HepG2 (cell line): ENCODE results near the gene PYURF. TPM values are rescaled to one million over a fixed set of nuclear protein-coding genes. Genes with fewer than 3 reads are reported as not detected.
A peak's percentile ranks its signal among the peaks of the same experiment; 100 is the strongest.

Experiments used
- ATM ChIP-seq: fragments of 450-650 bp; IDR thresholded peaks from 2 replicates; pipeline ENCODE4 v1.7.1; 2017; ENCODE audit warnings: mild to moderate bottlenecking, borderline replicate concordance
- ETV5 ChIP-seq: IDR thresholded peaks from 2 replicates; pipeline ENCODE4 v1.6.1; 2018; ENCODE audit warnings: missing biosample characterization, missing genetic modification reagents, inconsistent platforms, borderline replicate concordance
- FOXA3 ChIP-seq: IDR thresholded peaks from 2 replicates; pipeline ENCODE4 v1.6.1; 2016; ENCODE audit warnings: missing genetic modification reagents, missing compliant biosample characterization
- FOXJ3 ChIP-seq: sonication (generic); formaldehyde crosslinking; IDR thresholded peaks from 2 replicates; pipeline ENCODE4 v1.4.0; 2020; ENCODE audit warnings: missing genetic modification reagents, mild to moderate bottlenecking, borderline replicate concordance
- FOXK2 ChIP-seq: fragments of 450-650 bp; IDR thresholded peaks from 2 replicates; pipeline ENCODE4 v1.6.1; 2016
- IKZF4 ChIP-seq: sonication (generic); formaldehyde crosslinking; IDR thresholded peaks from 2 replicates; pipeline ENCODE4 v1.5.1; 2020; ENCODE audit warnings: borderline replicate concordance, mild to moderate bottlenecking, low read depth, missing genetic modification reagents; ENCODE audit errors: not compliant biosample characterization
- JDP2 ChIP-seq: sonication (generic); formaldehyde crosslinking; IDR thresholded peaks from 2 replicates; pipeline ENCODE4 v1.8.1; 2022; ENCODE audit warnings: missing genetic modification reagents, borderline replicate concordance
- MBD4 ChIP-seq: IDR thresholded peaks from 2 replicates; pipeline ENCODE4 v1.6.1; 2012; ENCODE audit warnings: low read length, inconsistent platforms, borderline replicate concordance
- MED1 ChIP-seq: sonication (generic); formaldehyde crosslinking; IDR thresholded peaks from 2 replicates; pipeline ENCODE4 v1.4.0; 2020; ENCODE audit warnings: missing genetic modification reagents
- MIER2 ChIP-seq: IDR thresholded peaks from 2 replicates; pipeline ENCODE4 v1.6.1; 2016; ENCODE audit warnings: missing biosample characterization, missing genetic modification reagents
- POGZ ChIP-seq: sonication (generic); formaldehyde crosslinking; IDR thresholded peaks from 2 replicates; pipeline ENCODE4 v1.4.0; 2020; ENCODE audit warnings: mild to moderate bottlenecking, missing genetic modification reagents
- SRSF1 ChIP-seq: fragments of 200-400 bp; formaldehyde crosslinking; optimal IDR thresholded peaks from 2 replicates; pipeline ENCODE3; 2017; ENCODE audit warnings: mild to moderate bottlenecking, low read depth, low read length, moderate library complexity
- XBP1 ChIP-seq: sonication (generic); formaldehyde crosslinking; IDR thresholded peaks from 2 replicates; pipeline ENCODE4 v1.5.0; 2020; ENCODE audit warnings: missing genetic modification reagents
- ZFP82 ChIP-seq: sonication (generic); formaldehyde crosslinking; IDR thresholded peaks from 2 replicates; pipeline ENCODE4 v1.5.1; 2020; ENCODE audit warnings: mild to moderate bottlenecking, missing genetic modification reagents, borderline replicate concordance
- ZNF17 ChIP-seq: sonication (generic); formaldehyde crosslinking; IDR thresholded peaks from 2 replicates; pipeline ENCODE4 v1.5.0; 2020; ENCODE audit warnings: mild to moderate bottlenecking, missing genetic modification reagents
- ZNF329 ChIP-seq: sonication (generic); formaldehyde crosslinking; IDR thresholded peaks from 2 replicates; pipeline ENCODE4 v1.9.0; 2021; ENCODE audit warnings: low read depth, mild to moderate bottlenecking, missing genetic modification reagents
- ZNF547 ChIP-seq: sonication (generic); formaldehyde crosslinking; IDR thresholded peaks from 2 replicates; pipeline ENCODE4 v1.5.1; 2020; ENCODE audit warnings: mild to moderate bottlenecking, missing genetic modification reagents
- ZNF567 ChIP-seq: sonication (generic); formaldehyde crosslinking; IDR thresholded peaks from 2 replicates; pipeline ENCODE4 v1.8.1; 2023; ENCODE audit warnings: mild to moderate bottlenecking, missing genetic modification reagents, borderline replicate concordance
- ZNF660 ChIP-seq: sonication (generic); formaldehyde crosslinking; IDR thresholded peaks from 2 replicates; pipeline ENCODE4 v1.5.1; 2020; ENCODE audit warnings: mild to moderate bottlenecking, low read depth, missing genetic modification reagents, borderline replicate concordance
- ZNF788 ChIP-seq: sonication (generic); formaldehyde crosslinking; IDR thresholded peaks from 2 replicates; pipeline ENCODE4 v1.5.0; 2020; ENCODE audit warnings: mild to moderate bottlenecking, missing genetic modification reagents, borderline replicate concordance
- ZSCAN25 ChIP-seq: sonication (generic); formaldehyde crosslinking; IDR thresholded peaks from 2 replicates; pipeline ENCODE4 v1.8.0; 2022; ENCODE audit warnings: mild to moderate bottlenecking, missing genetic modification reagents
- polyA plus RNA-seq, 8 experiments: library from polyadenylated mRNA; depleted of rRNA in 3 of 8; stranded (reverse) in 7 of 8; unstranded in 1 of 8; fragments of >200 nt; fragmentation: Illumina TruSeq in 4 of 8; extraction: Trizol in 4 of 8; gene quantifications; 2 replicates each; pipeline versions ENCODE4 v1.2.1 to v1.2.3, GENCODE V29; 2011 to 2016; ENCODE audit warnings: low read depth in 4 of 8, missing spikeins in 1 of 8, mixed read lengths in 1 of 8; ENCODE audit not compliant: insufficient read depth in 1 of 8
- total RNA-seq, 5 experiments: library from RNA; depleted of rRNA; stranded (reverse); fragments of >200 nt; fragmentation: Illumina TruSeq; extraction: Trizol; gene quantifications; 2 replicates each; pipeline ENCODE4 v1.2.3, GENCODE V29; 2016; ENCODE audit warnings: low read depth in 1 of 5
- TF ChIP-seq, protein P1 (sequence below): sonication (generic); formaldehyde crosslinking; IDR thresholded peaks from 2 replicates; pipeline ENCODE4 v1.5.1; 2020; ENCODE audit warnings: mild to moderate bottlenecking, missing genetic modification reagents, moderate library complexity
- TF ChIP-seq, protein P2 (sequence below): sonication (generic); formaldehyde crosslinking; IDR thresholded peaks from 2 replicates; pipeline ENCODE4 v1.4.0; 2020; ENCODE audit warnings: missing genetic modification reagents, mild to moderate bottlenecking, borderline replicate concordance
- TF ChIP-seq, protein P3 (sequence below): sonication (generic); formaldehyde crosslinking; IDR thresholded peaks from 2 replicates; pipeline ENCODE4 v1.5.0; 2020; ENCODE audit warnings: mild to moderate bottlenecking, missing genetic modification reagents, borderline replicate concordance

The PYURF gene
- total and polyA plus RNA-seq, 2 of the 13 experiments (the other 11 are each of a cell fraction or from before 2014, with no cell fraction given), result 59.9 to 95.2 TPM

DNA sequence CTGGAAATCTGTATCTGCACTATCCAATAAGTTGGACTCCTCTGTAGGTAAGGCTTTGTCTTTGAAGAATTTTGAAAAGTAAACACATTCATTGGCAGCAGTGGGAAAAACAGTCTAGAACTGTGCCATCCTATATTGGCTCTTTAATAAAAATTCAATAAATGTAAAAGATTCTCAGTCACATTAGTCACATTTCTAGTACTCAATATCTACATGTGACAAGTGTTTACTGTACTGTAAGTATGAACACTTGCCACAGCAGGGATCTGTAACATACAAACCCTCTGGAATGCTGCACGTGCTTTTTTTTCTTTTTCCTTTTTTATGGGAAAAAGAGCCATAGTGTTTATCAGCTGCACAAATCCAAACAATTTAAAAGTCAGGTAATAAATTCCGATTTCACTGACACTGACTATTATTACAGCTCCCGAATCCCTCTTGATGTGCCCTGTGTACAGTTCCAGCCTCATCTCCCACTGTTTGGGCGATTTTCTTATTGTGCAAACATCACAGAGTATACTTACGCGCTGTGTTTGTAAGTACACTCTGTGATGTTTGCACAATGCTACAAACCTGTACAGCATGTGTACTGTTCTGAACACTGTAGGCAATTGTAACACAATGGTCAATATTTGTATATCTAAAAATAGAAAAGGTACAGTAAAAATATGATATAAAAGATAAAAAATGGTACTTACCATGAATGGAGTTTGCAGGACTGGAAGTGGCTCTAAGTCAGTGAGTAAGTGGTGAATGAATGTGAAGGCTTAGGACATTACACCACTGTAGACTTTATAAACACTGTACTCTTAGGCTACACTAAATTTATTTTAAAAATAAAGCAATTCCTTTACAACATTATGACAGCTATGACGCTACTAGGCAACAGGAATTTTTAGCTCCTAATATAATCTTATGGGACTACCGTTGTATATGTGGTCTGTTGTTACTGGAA is 8.7 kb downstream of the PYURF start (continued):
- TF ChIP-seq POGZ (CRISPR knock-in tag) (no peak), MBD4 (peak; percentile 69; the same call in 1 of the 2 replicates), ZNF547 (CRISPR knock-in tag) (no peak), ZNF329 (no peak), MIER2 (CRISPR knock-in tag) (no peak), SRSF1 (no peak), JDP2 (CRISPR knock-in tag) (no peak), ZNF788 (CRISPR knock-in tag) (no peak), ETV5 (CRISPR knock-in tag) (no peak), FOXK2 (no peak), XBP1 (CRISPR knock-in tag) (no peak), ZNF660 (no peak), ZNF567 (CRISPR knock-in tag) (no peak), ZNF17 (CRISPR knock-in tag) (no peak), ZSCAN25 (no peak), ZFP82 (CRISPR knock-in tag) (no peak), IKZF4 (no peak), FOXJ3 (peak; percentile 91), MED1 (no peak), FOXA3 (CRISPR knock-in tag) (peak; percentile 97), ATM (no peak)
- TF ChIP-seq, protein P1, sequence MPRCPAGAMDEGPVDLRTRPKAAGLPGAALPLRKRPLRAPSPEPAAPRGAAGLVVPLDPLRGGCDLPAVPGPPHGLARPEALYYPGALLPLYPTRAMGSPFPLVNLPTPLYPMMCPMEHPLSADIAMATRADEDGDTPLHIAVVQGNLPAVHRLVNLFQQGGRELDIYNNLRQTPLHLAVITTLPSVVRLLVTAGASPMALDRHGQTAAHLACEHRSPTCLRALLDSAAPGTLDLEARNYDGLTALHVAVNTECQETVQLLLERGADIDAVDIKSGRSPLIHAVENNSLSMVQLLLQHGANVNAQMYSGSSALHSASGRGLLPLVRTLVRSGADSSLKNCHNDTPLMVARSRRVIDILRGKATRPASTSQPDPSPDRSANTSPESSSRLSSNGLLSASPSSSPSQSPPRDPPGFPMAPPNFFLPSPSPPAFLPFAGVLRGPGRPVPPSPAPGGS (CRISPR knock-in tag), result no peak
- TF ChIP-seq, protein P2, sequence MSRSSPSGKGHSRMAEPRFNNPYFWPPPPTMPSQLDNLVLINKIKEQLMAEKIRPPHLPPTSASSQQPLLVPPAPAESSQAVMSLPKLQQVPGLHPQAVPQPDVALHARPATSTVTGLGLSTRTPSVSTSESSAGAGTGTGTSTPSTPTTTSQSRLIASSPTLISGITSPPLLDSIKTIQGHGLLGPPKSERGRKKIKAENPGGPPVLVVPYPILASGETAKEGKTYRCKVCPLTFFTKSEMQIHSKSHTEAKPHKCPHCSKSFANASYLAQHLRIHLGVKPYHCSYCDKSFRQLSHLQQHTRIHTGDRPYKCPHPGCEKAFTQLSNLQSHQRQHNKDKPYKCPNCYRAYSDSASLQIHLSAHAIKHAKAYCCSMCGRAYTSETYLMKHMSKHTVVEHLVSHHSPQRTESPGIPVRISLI (CRISPR knock-in tag), result no peak
- TF ChIP-seq, protein P3, sequence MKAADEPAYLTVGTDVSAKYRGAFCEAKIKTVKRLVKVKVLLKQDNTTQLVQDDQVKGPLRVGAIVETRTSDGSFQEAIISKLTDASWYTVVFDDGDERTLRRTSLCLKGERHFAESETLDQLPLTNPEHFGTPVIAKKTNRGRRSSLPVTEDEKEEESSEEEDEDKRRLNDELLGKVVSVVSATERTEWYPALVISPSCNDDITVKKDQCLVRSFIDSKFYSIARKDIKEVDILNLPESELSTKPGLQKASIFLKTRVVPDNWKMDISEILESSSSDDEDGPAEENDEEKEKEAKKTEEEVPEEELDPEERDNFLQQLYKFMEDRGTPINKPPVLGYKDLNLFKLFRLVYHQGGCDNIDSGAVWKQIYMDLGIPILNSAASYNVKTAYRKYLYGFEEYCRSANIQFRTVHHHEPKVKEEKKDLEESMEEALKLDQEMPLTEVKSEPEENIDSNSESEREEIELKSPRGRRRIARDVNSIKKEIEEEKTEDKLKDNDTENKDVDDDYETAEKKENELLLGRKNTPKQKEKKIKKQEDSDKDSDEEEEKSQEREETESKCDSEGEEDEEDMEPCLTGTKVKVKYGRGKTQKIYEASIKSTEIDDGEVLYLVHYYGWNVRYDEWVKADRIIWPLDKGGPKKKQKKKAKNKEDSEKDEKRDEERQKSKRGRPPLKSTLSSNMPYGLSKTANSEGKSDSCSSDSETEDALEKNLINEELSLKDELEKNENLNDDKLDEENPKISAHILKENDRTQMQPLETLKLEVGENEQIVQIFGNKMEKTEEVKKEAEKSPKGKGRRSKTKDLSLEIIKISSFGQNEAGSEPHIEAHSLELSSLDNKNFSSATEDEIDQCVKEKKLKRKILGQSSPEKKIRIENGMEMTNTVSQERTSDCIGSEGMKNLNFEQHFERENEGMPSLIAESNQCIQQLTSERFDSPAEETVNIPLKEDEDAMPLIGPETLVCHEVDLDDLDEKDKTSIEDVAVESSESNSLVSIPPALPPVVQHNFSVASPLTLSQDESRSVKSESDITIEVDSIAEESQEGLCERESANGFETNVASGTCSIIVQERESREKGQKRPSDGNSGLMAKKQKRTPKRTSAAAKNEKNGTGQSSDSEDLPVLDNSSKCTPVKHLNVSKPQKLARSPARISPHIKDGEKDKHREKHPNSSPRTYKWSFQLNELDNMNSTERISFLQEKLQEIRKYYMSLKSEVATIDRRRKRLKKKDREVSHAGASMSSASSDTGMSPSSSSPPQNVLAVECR (CRISPR knock-in tag), result no peak
